Endothelial cell of umbilical vein (primary cell): ENCODE measurements around the gene ST8SIA6. TPM values are rescaled to one million over a fixed set of nuclear protein-coding genes. Genes with fewer than 3 reads are reported as not detected.
"Not testable (repeated sequence)": the region's sequence is repeated elsewhere in the genome, so short reads cannot be mapped to it uniquely, and the experiment has no call there.

Experiments
- BruUV-seq: library from RNA; stranded (reverse); fragments of 400-500 nt; replicated peaks from 2 replicates; lab custom pipeline; 2021; lab: Mats Ljungman, UMichigan
- CTCF ChIA-PET: fragments of 300-600, 350-600 bp; sonication (Branson Sonifier 250); formaldehyde crosslinking; loops from one replicate; lab custom pipeline; 2021; ENCODE audit warnings: antibody characterized with exemption, inconsistent platforms; lab: Charles Lee
- POLR2A ChIA-PET: fragments of 300-600, 350-600 bp; sonication (Branson Sonifier 250); formaldehyde crosslinking; loops from one replicate; lab custom pipeline; 2021; ENCODE audit warnings: antibody characterized with exemption, inconsistent platforms; lab: Charles Lee
- DNase-seq: peaks from one replicate; pipeline ENCODE4 v3.0.0-alpha.2; 2011; ENCODE audit warnings: low read depth, low spot score
- FAIRE-seq: peaks from 2 replicates; lab custom pipeline; 2011; peaks lifted over from hg19 to GRCh38; lab: Jason Lieb, UNC
- H2AFZ ChIP-seq: 2 replicates; pipeline ENCODE4 v1.6.0; 2012; ENCODE audit warnings: low read depth, low read length, control low read depth, inconsistent platforms
- H3K27ac ChIP-seq: 2 replicates; pipeline ENCODE4 v1.5.1; 2011; ENCODE audit warnings: low read depth, mild to moderate bottlenecking, control low read depth, low read length, moderate library complexity; ENCODE audit not compliant: insufficient read depth
- H3K27me3 ChIP-seq, 2 experiments: 2 replicates each; pipeline versions ENCODE4 v1.6.0 to v1.6.1; 2011; ENCODE audit warnings: low read length in 2 of 2, mixed read lengths in 1 of 2; ENCODE audit not compliant: control insufficient read depth in 2 of 2, insufficient read depth in 2 of 2
- H3K36me3 ChIP-seq, 2 experiments: 2 replicates in 1 of 2; 3 replicates in 1 of 2; pipeline ENCODE4 v1.5.1; 2011; ENCODE audit warnings: low read length in 2 of 2, mild to moderate bottlenecking in 1 of 2, moderate library complexity in 1 of 2; ENCODE audit not compliant: control insufficient read depth in 2 of 2, insufficient read depth in 2 of 2; ENCODE audit errors: extremely low read depth in 1 of 2
- H3K4me1 ChIP-seq: 3 replicates; pipeline ENCODE4 v1.5.1; 2011; ENCODE audit warnings: mild to moderate bottlenecking, low read length; ENCODE audit not compliant: control insufficient read depth, insufficient read depth; ENCODE audit errors: extremely low read depth
- H3K4me2 ChIP-seq: 2 replicates; pipeline ENCODE4 v1.6.1; 2011; ENCODE audit warnings: low read length, control low read depth, mixed read lengths; ENCODE audit not compliant: insufficient read depth
- H3K4me3 ChIP-seq, 3 experiments: fragments of 200-600 bp in 1 of 3; sonication (generic), shearing (Covaris generic) in 1 of 3; replicated peaks in 1 of 3; 2 replicates each; pipeline ENCODE4 v1.5.1; 2011 to 2016; ENCODE audit warnings: control low read depth in 3 of 3, low read length in 3 of 3, mild to moderate bottlenecking in 2 of 3, inconsistent platforms in 1 of 3, low read depth in 1 of 3, moderate library complexity in 1 of 3; ENCODE audit not compliant: insufficient read depth in 1 of 3
- H3K79me2 ChIP-seq: 2 replicates; pipeline ENCODE4 v1.6.0; 2012; ENCODE audit warnings: low read length, inconsistent platforms; ENCODE audit not compliant: control insufficient read depth, insufficient read depth
- H3K9ac ChIP-seq: replicated peaks from 2 replicates; pipeline ENCODE3; 2011; ENCODE audit warnings: low read length, control low read depth; ENCODE audit not compliant: insufficient read depth; ENCODE audit errors: extremely low read depth
- H3K9me1 ChIP-seq: replicated peaks from 3 replicates; pipeline ENCODE4 v1.6.0; 2011; ENCODE audit warnings: mild to moderate bottlenecking, low read length; ENCODE audit not compliant: control insufficient read depth, insufficient read depth; ENCODE audit errors: extremely low read depth
- H3K9me3 ChIP-seq: replicated peaks from 2 replicates; pipeline ENCODE4 v1.5.1; 2012; ENCODE audit warnings: low read length, inconsistent platforms; ENCODE audit not compliant: control insufficient read depth, insufficient read depth
- H4K20me1 ChIP-seq: replicated peaks from 2 replicates; pipeline ENCODE3; 2011; ENCODE audit warnings: mild to moderate bottlenecking, low read length; ENCODE audit not compliant: control insufficient read depth, insufficient read depth; ENCODE audit errors: extremely low read depth
- EZH2 ChIP-seq: IDR thresholded peaks from 2 replicates; pipeline ENCODE4 v1.6.1; 2012; ENCODE audit warnings: borderline replicate concordance, low read depth, mild to moderate bottlenecking, moderate library complexity, low read length, inconsistent platforms; ENCODE audit not compliant: severe bottlenecking
- FOS ChIP-seq: IDR thresholded peaks from 2 replicates; pipeline ENCODE4 v1.6.1; 2011; ENCODE audit warnings: mild to moderate bottlenecking, low read length, moderate library complexity, borderline replicate concordance; ENCODE audit not compliant: insufficient read depth
- JUN ChIP-seq: IDR thresholded peaks from 2 replicates; pipeline ENCODE4 v1.6.1; 2011; ENCODE audit warnings: borderline replicate concordance, low read depth; ENCODE audit not compliant: insufficient read length, insufficient read depth
- POLR2AphosphoS5 ChIP-seq: IDR thresholded peaks from 2 replicates; pipeline ENCODE4 v1.6.1; 2012; ENCODE audit warnings: low read depth, mild to moderate bottlenecking, control low read depth, low read length, moderate library complexity; ENCODE audit not compliant: insufficient read depth
- dilution Hi-C: fragments of 300-500 bp; cut with MboI; formaldehyde crosslinking; loops from one replicate; pipeline ENCODE4 v1.15.0; 2019; ENCODE audit warnings: low sequenced_read_pairs; ENCODE audit not compliant: extremely low pct_ligation_motif_present
- intact Hi-C: fragments of 100-400 bp; cut with micrococcal nuclease; formaldehyde crosslinking; loops from one replicate; pipeline ENCODE4 v1.10.0; 2022
- polyA plus RNA-seq, 4 experiments: library from polyadenylated mRNA; depleted of rRNA in 3 of 4; stranded (reverse) in 3 of 4; unstranded in 1 of 4; fragments of >200 nt; gene quantifications; 2 replicates each; pipeline versions ENCODE4 v1.2.1 to v1.2.3, GENCODE V29; 2011 to 2012; ENCODE audit warnings: missing spikeins in 1 of 4
- total RNA-seq: library from RNA; stranded (reverse); gene quantifications from 2 replicates; pipeline ENCODE4 v1.2.3, GENCODE V29; 2021

The ST8SIA6 gene
- total and polyA plus RNA-seq, 2 donors (not counting 3 experiments of a cell fraction or from before 2014, with no cell fraction given): 0.40 to 0.51 TPM

- H3K4me1 ChIP-seq: peaks cover 3% of the 10 kb centered on the region
- H3K36me3 ChIP-seq: no peaks in the 10 kb centered on the region
- intact Hi-C loops (no loop called here), dilution Hi-C loops (no loop called here)
- no peaks in the 10 kb centered on the region for H3K27me3 ChIP-seq
- H3K9ac ChIP-seq: no peak overlapping the region
- no peaks in the 10 kb centered on the region for H3K9me1 ChIP-seq
- no peak for TF ChIP-seq POLR2AphosphoS5
- no peak for TF ChIP-seq JUN
- no peak for TF ChIP-seq EZH2
- TF ChIP-seq FOS: no peak
- POLR2A ChIA-PET: no interaction called here
- CTCF ChIA-PET: interaction anchor here (1.0 to 1.6 kb wide), 4 partner anchors 8 to 20 kb away, joined by 3 to 6 read pairs (median 4); no protein-coding TSS in a partner anchor
- FAIRE-seq (no peak), DNase-seq (no peak)
- no peak overlapping the region for H3K27ac ChIP-seq
- H3K4me3 ChIP-seq: no peak overlapping the region
- no TSS peak for BruUV-seq
- no peak overlapping the region for H2AFZ ChIP-seq
- H3K4me2 ChIP-seq: no peak overlapping the region
- H3K9me3 ChIP-seq: no peaks in the 10 kb centered on the region
- H4K20me1 ChIP-seq: no peaks in the 10 kb centered on the region
- H3K79me2 ChIP-seq: no peaks in the 10 kb centered on the region
These were observed 48.4 kb upstream of the ST8SIA6 start for GRCh38 chr10:17502814-17503213.

GRCh38 chr10:17499014-17499413 is 44.6 kb upstream of the ST8SIA6 start:
- H3K4me2 ChIP-seq, BruUV-seq, FAIRE-seq, intact Hi-C loops, H3K79me2 ChIP-seq, dilution Hi-C loops, H3K9me1 ChIP-seq, H3K9ac ChIP-seq, H3K36me3 ChIP-seq, H4K20me1 ChIP-seq, CTCF ChIA-PET, H3K4me1 ChIP-seq, H3K27ac ChIP-seq, POLR2A ChIA-PET, H2AFZ ChIP-seq, H3K4me3 ChIP-seq, DNase-seq, H3K9me3 ChIP-seq, H3K27me3 ChIP-seq: not testable (repeated sequence)
